H9 (cell line): ENCODE data around the gene TSPYL4. TPM values are rescaled to one million over a fixed set of nuclear protein-coding genes. Genes with fewer than 3 reads are reported as not detected.

Experiments used
- DNase-seq: peaks from one replicate; pipeline ENCODE4 v3.0.0-alpha.2; 2017
- H2AFZ ChIP-seq: one replicate; pipeline ENCODE4 v1.6.1; 2013; ENCODE audit warnings: mild to moderate bottlenecking, low read length, control low read depth, moderate library complexity
- H2AK5ac ChIP-seq: 2 replicates; pipeline ENCODE4 v1.6.1; 2013; ENCODE audit warnings: low read length, control low read depth, mixed read lengths; ENCODE audit not compliant: insufficient read length
- H2BK120ac ChIP-seq: one replicate; pipeline ENCODE4 v1.6.1; 2013; ENCODE audit warnings: low read depth, mild to moderate bottlenecking, low read length, control low read depth, inconsistent platforms; ENCODE audit not compliant: poor library complexity, severe bottlenecking
- H2BK12ac ChIP-seq: 2 replicates; pipeline ENCODE4 v1.6.1; 2013; ENCODE audit warnings: low read length, control low read depth, mixed read lengths, low read depth; ENCODE audit not compliant: insufficient read length
- H2BK15ac ChIP-seq: 2 replicates; pipeline ENCODE4 v1.6.1; 2013; ENCODE audit warnings: low read depth, low read length, control low read depth
- H2BK20ac ChIP-seq: one replicate; pipeline ENCODE4 v1.6.1; 2013; ENCODE audit warnings: low read depth, mild to moderate bottlenecking, low read length, control low read depth, inconsistent platforms; ENCODE audit not compliant: poor library complexity, severe bottlenecking
- H2BK5ac ChIP-seq: 2 replicates; pipeline ENCODE4 v1.6.1; 2013; ENCODE audit warnings: low read length, control low read depth, mixed read lengths; ENCODE audit not compliant: insufficient read length
- H3K14ac ChIP-seq: 2 replicates; pipeline ENCODE4 v1.6.1; 2013; ENCODE audit warnings: low read length, control low read depth; ENCODE audit not compliant: insufficient read depth
- H3K18ac ChIP-seq: 2 replicates; pipeline ENCODE4 v1.6.1; 2013; ENCODE audit warnings: low read depth, mild to moderate bottlenecking, mixed read lengths, low read length, control low read depth; ENCODE audit not compliant: insufficient read length
- H3K23ac ChIP-seq: 2 replicates; pipeline ENCODE4 v1.6.1; 2013; ENCODE audit warnings: low read length, control low read depth, mixed read lengths, low read depth; ENCODE audit not compliant: insufficient read length
- H3K23me2 ChIP-seq: 2 replicates; pipeline ENCODE4 v1.6.1; 2013; ENCODE audit warnings: low read depth, mild to moderate bottlenecking, mixed read lengths, low read length, control low read depth; ENCODE audit not compliant: insufficient read length, poor library complexity, severe bottlenecking
- H3K27ac ChIP-seq: 2 replicates; pipeline ENCODE4 v1.5.1; 2013; ENCODE audit warnings: low read length, control low read depth, mixed read lengths, low read depth; ENCODE audit not compliant: insufficient read length
- H3K27me3 ChIP-seq: 2 replicates; pipeline ENCODE4 v1.6.1; 2013; ENCODE audit warnings: low read length, control low read depth, inconsistent platforms; ENCODE audit not compliant: insufficient read depth
- H3K4ac ChIP-seq: 2 replicates; pipeline ENCODE4 v1.6.1; 2013; ENCODE audit warnings: low read depth, mild to moderate bottlenecking, control low read depth, inconsistent platforms, low read length, moderate library complexity
- H3K4me1 ChIP-seq: 2 replicates; pipeline ENCODE4 v1.6.1; 2013; ENCODE audit warnings: low read length, control low read depth, inconsistent platforms; ENCODE audit not compliant: insufficient read depth
- H3K4me2 ChIP-seq: 2 replicates; pipeline ENCODE4 v1.6.1; 2013; ENCODE audit warnings: low read length, control low read depth, mixed read lengths; ENCODE audit not compliant: insufficient read length, insufficient read depth
- H3K56ac ChIP-seq: 2 replicates; pipeline ENCODE4 v1.6.1; 2013; ENCODE audit warnings: low read depth, mild to moderate bottlenecking, mixed read lengths, low read length, control low read depth; ENCODE audit not compliant: insufficient read length
- H3K79me1 ChIP-seq: 2 replicates; pipeline ENCODE4 v1.6.1; 2013; ENCODE audit warnings: low read depth, mild to moderate bottlenecking, moderate library complexity, low read length, control low read depth, inconsistent platforms; ENCODE audit not compliant: insufficient read depth, poor library complexity, severe bottlenecking
- H3K79me2 ChIP-seq: 2 replicates; pipeline ENCODE4 v1.6.1; 2013; ENCODE audit warnings: low read length, control low read depth, inconsistent platforms; ENCODE audit not compliant: insufficient read depth
- H3K9ac ChIP-seq: 2 replicates; pipeline ENCODE4 v1.6.1; 2013; ENCODE audit warnings: low read length, control low read depth, mixed read lengths; ENCODE audit not compliant: insufficient read length; ENCODE audit errors: extremely low read depth
- H3K9me3 ChIP-seq: one replicate; pipeline ENCODE4 v1.6.1; 2013; ENCODE audit warnings: low read depth, low read length, inconsistent platforms; ENCODE audit not compliant: control insufficient read depth
- H3T11ph ChIP-seq: one replicate; pipeline ENCODE4 v1.6.1; 2013; ENCODE audit warnings: mild to moderate bottlenecking, low read length, control low read depth, inconsistent platforms
- H4K20me1 ChIP-seq: one replicate; pipeline ENCODE4 v1.6.1; 2013; ENCODE audit not compliant: control insufficient read depth, insufficient read length, insufficient read depth
- H4K5ac ChIP-seq: 2 replicates; pipeline ENCODE4 v1.6.1; 2013; ENCODE audit warnings: low read depth, mild to moderate bottlenecking, mixed read lengths, low read length, control low read depth; ENCODE audit not compliant: insufficient read length
- H4K8ac ChIP-seq: replicated peaks from 2 replicates; pipeline ENCODE4 v1.6.1; 2013; ENCODE audit warnings: low read length, control low read depth, mixed read lengths, low read depth; ENCODE audit not compliant: insufficient read length
- H4K91ac ChIP-seq: 2 replicates; pipeline ENCODE4 v1.6.1; 2013; ENCODE audit warnings: low read depth, mild to moderate bottlenecking, moderate library complexity, mixed read lengths, low read length, control low read depth; ENCODE audit not compliant: insufficient read length
- H3K27ac Mint-ChIP-seq, 3 experiments: 2 replicates in 2 of 3; 3 replicates in 1 of 3; pipeline ENCODE4 v1.8.0; 2020 to 2021; ENCODE audit warnings: mixed read lengths in 3 of 3, mild to moderate bottlenecking in 1 of 3, moderate library complexity in 1 of 3
- H3K27me3 Mint-ChIP-seq: 2 replicates; pipeline ENCODE4 v1.8.0; 2021; ENCODE audit warnings: low read depth, mild to moderate bottlenecking, moderate library complexity, mixed read lengths
- H3K36me3 Mint-ChIP-seq, 3 experiments: 2 replicates in 2 of 3; 3 replicates in 1 of 3; pipeline ENCODE4 v1.8.0; 2020 to 2021; ENCODE audit warnings: low read depth in 3 of 3, mixed read lengths in 3 of 3; ENCODE audit not compliant: insufficient read depth in 1 of 3
- H3K4me1 Mint-ChIP-seq, 2 experiments: 2 replicates each; pipeline ENCODE4 v1.8.0; 2020; ENCODE audit warnings: mixed read lengths in 2 of 2
- H3K4me3 Mint-ChIP-seq, 2 experiments: 2 replicates in 1 of 2; 3 replicates in 1 of 2; pipeline ENCODE4 v1.8.0; 2020 to 2021; ENCODE audit warnings: mild to moderate bottlenecking in 2 of 2, mixed read lengths in 2 of 2, moderate library complexity in 1 of 2
- H3K9me3 Mint-ChIP-seq, 2 experiments: 2 replicates in 1 of 2; 3 replicates in 1 of 2; pipeline ENCODE4 v1.8.0; 2020; ENCODE audit warnings: mild to moderate bottlenecking in 2 of 2, mixed read lengths in 2 of 2, moderate library complexity in 1 of 2
- CTCF ChIP-seq: fragments of 200-600 bp; sonication (generic); conservative IDR thresholded peaks from 3 replicates; pipeline ENCODE4 v1.8.0; 2021; ENCODE audit warnings: antibody characterized with exemption, mild to moderate bottlenecking
- WGBS: extraction: QIAGEN DNeasy Blood & Tissue Kit; methylation state at CpG from one replicate; pipeline ENCODE4 v1.1.7; 2013; ENCODE audit warnings: missing lambda C conversion rate, low lambda C conversion rate, mixed read lengths; ENCODE audit not compliant: insufficient read length; ENCODE audit errors: extremely low coverage; 5-methylcytosine and 5-hydroxymethylcytosine counted together
- total RNA-seq: library from RNA; stranded (reverse); gene quantifications from 2 replicates; pipeline ENCODE4 v1.2.1, GENCODE V29; 2021

Gene TSPYL4
- total RNA-seq, 1 experiment from 2014 or later: 19.0 TPM

- Histone ChIP-seq H4K5ac (no peak overlapping the region), H3K27me3 (no peaks in the 10 kb centered on the region), H3T11ph (no peak overlapping the region), H3K23ac (no peak overlapping the region), H3K18ac (no peak overlapping the region), H3K27ac (no peak overlapping the region), H3K9me3 (no peaks in the 10 kb centered on the region), H4K8ac (no peak overlapping the region), H3K79me1 (no peaks in the 10 kb centered on the region), H2BK5ac (no peak overlapping the region), H2BK15ac (no peak overlapping the region), H3K23me2 (no peaks in the 10 kb centered on the region), H3K4me2 (no peak overlapping the region), H2AFZ (no peak overlapping the region), H3K56ac (no peak overlapping the region), H2BK20ac (no peak overlapping the region), H3K4me1 (no peaks in the 10 kb centered on the region), H2AK5ac (no peak overlapping the region), H3K79me2 (no peaks in the 10 kb centered on the region), H2BK120ac (no peak overlapping the region), H4K20me1 (no peaks in the 10 kb centered on the region), H4K91ac (no peak overlapping the region), H3K14ac (no peak overlapping the region), H2BK12ac (no peak overlapping the region), H3K9ac (no peak overlapping the region), H3K4ac (no peak overlapping the region)
- peaks cover 12% of the 10 kb centered on the region in 2 experiments for H3K4me1 Mint-ChIP-seq
- DNase-seq: no peak
- WGBS: no CpG with 5 or more reads among the region's 2 CpGs
- no peaks in the 10 kb centered on the region for H3K9me3 Mint-ChIP-seq
- H3K4me3 Mint-ChIP-seq: no peak overlapping the region
- peaks cover 0 to 10% (median 4%) of the 10 kb centered on the region in 3 experiments; a peak in 5 of 7 replicates for H3K36me3 Mint-ChIP-seq
- H3K27ac Mint-ChIP-seq: peak overlapping the region in 1 of 3 experiments; percentile 81; a peak in 3 of 7 replicates
- TF ChIP-seq CTCF: no peak
- H3K27me3 Mint-ChIP-seq: no peaks in the 10 kb centered on the region
These were observed 32.0 kb downstream of the TSPYL4 start for GRCh38 chr6:116221911-116222310.
